KBM-7 (cell line): ENCODE measurements around the gene SIDT1.
"Not testable (repeated sequence)": the region's sequence is repeated elsewhere in the genome, so short reads cannot be mapped to it uniquely, and the experiment has no call there.

Experiments used
- DNase-seq: peaks from one replicate; pipeline ENCODE4 v3.0.0-alpha.2; 2015
- in situ Hi-C: fragments of 300-500 bp; cut with MboI; formaldehyde crosslinking; loops from 2 replicates; pipeline ENCODE4 v1.14.3; 2020; ENCODE audit warnings: low sequenced_read_pairs, low pct_unique_long_range_greater_than_20kb, mixed read lengths

SIDT1 gene

DNA sequence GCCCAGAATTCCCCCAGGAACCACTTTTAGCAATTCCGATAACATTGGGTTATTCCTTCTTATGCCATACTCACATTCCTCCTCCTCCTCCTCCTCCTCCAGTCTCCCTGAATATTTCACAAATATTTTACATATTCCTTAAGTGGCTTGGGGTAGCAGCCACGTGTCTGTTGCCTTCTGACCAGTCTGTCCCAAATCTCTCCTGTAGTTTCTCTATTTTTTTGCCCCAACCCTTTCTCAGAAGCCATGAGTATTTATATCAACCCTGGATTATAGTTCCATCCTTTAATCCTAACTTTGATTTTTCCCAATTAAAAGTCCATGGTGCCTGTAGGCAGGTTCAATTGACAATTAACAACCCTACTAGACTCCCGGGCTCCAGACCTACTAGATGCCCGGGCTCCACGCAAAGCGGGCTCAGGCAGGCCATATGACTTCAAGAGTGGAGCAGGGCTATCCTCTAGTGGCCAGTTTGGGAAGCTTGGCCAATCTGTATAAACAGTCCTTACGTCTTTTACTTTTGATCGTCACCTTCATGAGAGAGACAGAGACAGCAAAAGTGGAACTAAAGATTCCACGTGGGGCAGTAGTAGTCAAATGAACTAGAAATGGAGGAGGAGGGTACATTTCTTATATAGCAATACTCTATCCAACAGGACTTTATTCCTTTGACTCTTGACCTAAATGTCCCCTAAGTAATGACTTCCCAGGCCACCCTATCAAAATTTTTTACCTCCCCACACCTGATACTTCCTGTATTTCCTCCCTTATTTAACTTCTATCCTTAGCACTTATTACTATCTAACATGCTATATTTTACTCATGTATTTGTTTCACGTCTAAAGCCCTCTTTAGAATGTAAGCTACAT is 94.4 kb downstream of the SIDT1 start:
- DNase-seq, result peak; percentile 87
- in situ Hi-C loops, result no loop called here

DNA sequence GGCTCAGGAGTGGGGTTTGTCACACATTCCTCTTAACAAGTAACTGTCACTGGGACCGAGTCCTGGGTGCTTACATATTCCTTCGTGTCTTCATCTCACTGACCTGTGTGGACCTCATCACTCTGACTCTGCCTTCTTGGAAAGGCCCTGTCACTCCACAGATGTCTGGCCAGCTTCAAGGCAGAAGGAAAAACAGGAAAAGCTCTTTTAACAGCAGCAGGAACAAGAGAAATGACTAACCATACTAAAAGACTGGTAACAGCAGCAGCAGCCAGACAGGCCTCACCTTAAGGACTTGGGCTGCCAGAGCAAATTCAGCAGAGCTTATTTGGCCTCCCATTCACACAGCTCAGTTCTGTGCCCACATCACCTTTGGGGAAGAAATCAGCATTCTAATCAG is 96.0 kb downstream of the SIDT1 start:
- no peak for DNase-seq
- in situ Hi-C loops, result no loop called here

DNA sequence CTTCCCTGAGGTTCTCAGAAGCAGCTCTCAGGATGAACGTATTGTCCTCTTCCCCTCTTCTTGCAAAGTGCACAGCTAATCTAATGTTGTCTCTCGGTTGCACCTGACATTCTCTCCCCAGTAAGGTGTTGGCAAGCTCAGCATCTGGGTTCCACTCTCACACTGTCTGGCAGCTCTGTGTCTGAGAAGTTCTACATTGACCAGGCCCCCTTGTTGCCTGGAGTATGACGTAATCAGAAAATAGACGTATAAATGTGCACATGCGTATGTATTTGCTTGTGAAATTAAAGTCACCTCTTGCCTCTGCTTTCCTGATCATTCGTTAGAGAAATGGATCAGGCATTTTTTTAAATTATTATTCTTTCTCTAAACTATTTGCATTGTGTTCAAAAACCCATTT is 96.4 kb downstream of the SIDT1 start:
- in situ Hi-C loops, result no loop called here
- no peak for DNase-seq

DNA sequence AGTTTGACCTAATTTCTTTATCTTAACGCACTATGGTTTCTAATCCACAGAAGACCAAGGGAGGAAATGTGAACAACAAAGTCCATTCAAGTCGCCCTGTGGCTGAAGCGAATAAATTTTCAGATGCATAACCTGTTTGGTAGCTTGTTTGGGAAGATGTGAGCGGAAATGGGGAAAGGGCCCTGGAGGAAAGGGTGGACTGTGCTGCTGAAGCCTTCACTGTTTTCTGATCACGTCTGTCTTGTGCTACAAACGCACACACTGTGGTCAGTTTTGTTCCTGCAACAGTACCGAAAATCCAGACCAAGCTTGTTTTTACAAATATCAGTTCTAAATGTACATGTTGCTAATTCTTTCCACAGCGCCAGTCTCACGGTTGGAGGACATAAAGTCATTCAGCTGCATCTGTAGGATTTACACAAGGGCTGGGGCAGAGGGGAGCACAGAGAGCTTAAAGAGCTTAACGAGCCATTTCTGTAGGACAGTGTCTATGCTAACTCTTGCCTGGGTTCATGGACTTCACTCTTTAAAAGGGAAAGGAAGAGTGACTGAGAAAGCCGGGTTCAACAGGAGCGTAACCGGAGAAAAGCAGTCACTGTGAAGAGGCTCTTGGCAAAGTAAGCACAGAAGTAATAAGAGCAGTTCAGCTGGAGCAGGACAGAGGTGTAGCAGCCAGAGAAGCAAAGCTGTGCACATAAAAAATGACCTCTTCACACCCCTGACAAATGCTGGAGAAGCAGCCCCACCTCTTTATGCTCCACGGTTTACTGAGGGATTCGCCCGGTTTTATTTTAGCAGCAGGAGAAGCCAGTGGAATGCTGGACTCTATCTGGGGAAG is 97.4 kb downstream of the SIDT1 start:
- in situ Hi-C loops, result no loop called here
- no peak for DNase-seq

DNA sequence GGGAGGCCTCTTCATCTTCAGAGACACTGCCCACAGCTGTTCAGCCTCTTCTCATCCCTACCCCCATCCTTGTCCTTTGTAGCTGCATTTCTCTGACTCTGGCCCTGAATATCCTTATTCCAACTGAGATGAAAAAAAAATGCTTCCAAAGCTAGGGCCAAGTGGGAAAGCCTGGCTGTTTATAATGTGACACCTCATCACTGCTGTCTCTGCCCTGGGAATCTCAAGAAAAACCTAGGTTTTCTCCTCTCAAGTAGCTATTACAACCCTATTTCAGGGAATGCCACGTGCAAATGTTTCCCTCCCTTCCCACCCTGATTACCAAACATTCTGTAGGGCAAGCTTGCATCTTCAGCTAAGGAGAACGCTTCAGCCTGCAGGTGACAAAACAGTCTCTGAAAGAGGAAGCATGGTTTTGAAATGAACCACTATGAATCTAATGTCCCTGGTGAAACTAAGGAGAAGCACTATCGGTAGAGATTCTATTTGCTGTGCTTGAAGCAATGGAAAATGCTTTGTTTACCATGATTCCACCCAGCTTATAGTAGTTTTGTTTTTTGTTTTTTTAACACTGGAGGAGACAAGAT is 98.7 kb downstream of the SIDT1 start:
- in situ Hi-C loops, result no loop called here
- peak; percentile 26 for DNase-seq

DNA sequence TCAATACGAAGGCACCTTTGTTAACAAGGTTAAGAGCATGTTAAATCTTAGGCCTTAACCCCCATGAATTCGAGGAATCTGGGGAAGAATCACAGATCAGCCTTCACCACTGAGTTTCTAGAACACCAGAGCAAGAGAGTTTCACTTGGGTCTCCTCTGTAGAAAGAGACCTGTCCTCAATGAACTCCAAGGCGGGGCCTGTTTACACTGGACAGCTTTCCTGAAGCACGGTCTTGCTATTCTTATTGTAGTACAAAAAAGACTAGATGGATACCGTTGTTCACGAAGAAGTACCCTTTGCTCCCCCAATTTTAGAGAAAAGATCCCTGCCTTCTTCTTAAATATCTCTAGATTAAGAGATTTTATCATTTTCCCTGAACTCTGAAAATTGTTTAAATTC is 99.2 kb downstream of the SIDT1 start:
- in situ Hi-C loops, result no loop called here
- no peak for DNase-seq

DNA sequence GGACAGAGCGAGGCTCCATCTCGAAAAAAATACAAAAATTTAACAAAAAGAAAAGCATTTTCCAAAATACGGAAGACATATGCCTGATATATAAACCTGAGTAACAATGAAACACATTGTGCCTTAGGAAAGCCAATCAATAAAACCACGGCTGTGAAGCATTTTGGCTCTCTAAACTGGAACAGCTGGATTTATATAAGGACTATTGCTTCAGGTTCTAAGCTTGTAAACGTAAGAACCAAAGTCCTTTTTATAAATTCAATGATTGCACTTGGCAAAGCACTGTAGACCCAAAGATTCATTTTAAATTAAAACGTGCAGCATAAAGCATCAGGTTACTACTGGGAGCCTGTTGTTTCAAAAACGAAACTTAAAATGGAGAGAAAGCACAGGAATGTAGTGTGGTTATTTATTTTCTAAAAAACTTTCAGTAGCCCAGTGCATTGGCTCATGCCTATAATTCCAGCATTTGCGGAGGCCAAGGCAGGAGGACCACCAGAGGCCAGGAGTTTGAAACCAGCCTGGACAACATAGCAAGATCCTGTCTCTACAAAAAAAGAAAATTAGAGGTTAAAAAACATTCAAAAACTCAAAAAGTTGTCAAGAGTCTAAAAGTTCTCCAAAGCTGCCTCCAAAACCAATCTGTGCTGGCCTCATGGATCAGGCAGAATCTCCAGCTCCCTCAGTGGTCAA is 102.6 kb downstream of the SIDT1 start:
- no peak for DNase-seq
- in situ Hi-C loops, result no loop called here

DNA sequence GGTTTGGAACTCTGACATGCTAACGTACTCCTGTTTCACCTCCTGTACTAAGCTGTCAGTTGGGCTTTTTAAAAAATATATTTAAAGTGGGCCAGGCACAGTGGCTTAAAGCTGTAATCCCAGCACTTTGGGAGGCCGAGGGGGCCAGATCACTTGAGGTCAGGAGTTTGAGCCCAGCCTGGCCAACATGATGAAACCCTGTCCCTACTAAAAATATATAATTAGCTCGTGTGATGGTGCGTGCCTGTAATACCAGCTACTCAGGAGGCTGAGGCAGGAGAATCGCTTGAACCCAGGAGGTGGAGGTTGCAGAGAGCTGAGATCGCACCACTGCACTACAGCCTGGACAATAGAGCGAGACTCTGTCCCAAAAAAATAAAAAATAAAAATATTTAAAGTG is 103.7 kb downstream of the SIDT1 start:
- DNase-seq, in situ Hi-C loops: not testable (repeated sequence)

DNA sequence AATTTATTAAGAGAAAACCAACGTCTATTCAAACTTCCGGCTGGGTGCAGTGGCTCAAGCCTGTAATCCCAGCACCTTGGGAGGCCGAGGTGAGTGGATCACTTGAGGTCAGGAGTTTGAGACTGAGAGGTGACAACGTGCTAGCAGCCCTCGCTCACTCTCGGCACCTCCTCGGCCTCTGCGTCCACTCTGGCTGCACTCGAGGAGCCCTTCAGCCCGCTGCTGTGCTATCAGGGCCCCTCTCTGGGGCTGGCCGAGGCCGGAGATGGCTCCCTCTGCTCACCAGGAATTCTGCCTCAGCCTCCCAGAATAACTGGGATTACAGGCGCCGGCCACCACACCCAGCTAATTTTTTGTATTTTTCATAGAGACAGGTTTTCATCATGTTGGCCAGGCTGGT is 105.4 kb downstream of the SIDT1 start:
- DNase-seq, result no peak
- in situ Hi-C loops, result no loop called here

DNA sequence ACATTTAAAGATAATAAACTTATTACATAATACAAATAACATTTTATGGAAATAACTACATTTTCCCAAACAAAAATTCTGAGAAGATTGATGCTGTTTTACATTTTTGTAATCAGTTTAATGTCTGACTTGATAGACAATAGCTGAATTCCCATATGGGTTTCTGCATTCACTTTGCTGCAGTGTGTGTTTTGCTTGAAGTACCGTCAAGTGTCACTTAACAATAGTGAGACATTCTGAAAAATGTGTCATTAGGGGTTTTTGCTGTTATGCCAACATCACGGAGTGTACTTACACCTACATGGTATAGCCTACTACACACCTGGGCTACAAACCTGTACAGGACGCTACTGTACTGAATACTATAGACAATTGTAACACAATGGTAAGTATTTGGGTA is 106.6 kb downstream of the SIDT1 start:
- in situ Hi-C loops, result no loop called here

DNA sequence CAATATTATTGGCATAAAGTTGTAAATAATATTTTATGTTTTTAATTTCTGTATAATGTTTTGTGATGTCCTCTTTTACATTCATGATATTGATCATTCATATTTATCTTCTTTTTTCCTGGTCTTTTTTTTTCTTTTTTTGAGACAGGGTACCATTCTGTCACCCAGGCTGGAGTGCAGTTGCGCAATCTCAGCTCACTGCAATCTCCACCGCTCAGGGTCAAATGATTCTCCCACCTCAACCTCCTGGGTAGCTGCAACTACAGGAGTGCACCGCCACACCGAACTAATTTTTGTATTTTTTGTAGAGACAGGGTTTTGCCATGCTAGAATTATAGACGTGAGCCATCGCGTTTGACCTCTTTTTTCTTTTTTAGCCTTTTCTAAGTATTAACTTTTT is 111.2 kb downstream of the SIDT1 start:
- in situ Hi-C loops, result no loop called here
- DNase-seq, result no peak

More for the DNA sequence above, 106.6 kb downstream of the SIDT1 start:
- DNase-seq, result no peak

DNA sequence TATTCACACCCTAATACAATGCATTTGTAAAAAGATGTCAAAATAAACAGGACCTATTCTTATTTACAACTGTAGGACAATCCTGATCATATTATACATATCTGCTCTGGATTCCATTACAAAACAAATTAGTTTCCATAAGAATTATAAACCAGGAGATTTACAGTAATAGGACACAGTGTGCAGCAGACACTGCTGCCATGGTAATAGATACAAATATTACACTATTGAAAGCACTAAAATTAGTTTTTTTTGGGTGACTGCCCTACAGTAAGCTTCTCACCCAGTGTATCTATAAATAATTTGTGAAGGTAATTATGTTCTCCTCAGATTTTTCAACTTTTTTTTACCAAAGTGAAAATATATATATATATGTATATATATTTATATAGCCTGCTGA is 116.2 kb downstream of the SIDT1 start:
- in situ Hi-C loops, result no loop called here
- DNase-seq, result no peak

DNA sequence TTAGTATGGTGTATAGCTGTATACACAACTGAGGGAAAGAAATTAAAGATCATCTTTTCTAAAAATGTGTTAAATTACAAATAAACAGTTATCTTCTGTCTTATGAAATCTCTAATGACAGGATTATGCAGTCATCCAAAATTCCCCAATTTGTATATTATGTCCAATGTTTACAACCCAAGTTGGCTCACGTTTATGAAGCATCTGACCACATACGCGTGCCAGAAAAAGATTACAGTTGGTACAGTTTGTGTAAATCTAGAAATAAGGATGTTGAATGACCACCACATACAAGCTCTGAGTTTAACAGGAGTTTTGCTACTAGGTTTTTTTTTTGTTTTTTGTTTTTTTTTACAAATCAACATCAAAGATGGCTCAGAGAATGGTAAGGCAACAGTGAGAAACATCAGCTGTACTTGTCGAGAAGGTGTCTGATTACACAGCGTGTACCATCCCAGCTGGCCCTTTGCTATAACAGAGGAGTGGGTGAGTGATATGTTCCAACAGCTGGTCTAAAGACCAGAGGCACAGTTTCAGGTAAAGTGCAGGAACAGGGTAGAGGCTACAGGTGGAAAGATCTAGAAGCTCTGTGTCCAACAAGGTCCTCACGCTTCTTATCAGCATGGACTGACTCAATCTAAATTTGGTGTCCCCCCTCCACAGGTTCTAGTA is 117.0 kb downstream of the SIDT1 start:
- DNase-seq, result no peak
- in situ Hi-C loops, result no loop called here

DNA sequence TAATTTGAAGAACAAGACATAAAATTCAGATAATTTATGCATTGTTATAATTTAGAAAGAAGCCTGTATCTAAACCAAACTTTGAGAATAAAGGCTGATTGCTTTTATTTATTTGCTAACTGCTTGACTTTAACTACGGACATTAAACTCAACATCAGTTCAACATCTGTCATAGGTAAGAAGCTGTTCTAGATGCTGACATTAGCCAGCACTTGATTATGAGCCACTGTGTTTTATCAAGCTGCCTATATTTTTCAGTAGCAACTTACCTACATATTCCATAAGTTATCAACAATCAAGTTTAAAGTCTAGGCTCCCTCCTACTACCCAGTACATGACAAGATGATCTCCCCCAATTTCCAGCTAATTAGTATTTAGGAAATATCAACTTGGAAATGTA is 122.0 kb downstream of the SIDT1 start:
- DNase-seq, result no peak
- in situ Hi-C loops, result no loop called here

DNA sequence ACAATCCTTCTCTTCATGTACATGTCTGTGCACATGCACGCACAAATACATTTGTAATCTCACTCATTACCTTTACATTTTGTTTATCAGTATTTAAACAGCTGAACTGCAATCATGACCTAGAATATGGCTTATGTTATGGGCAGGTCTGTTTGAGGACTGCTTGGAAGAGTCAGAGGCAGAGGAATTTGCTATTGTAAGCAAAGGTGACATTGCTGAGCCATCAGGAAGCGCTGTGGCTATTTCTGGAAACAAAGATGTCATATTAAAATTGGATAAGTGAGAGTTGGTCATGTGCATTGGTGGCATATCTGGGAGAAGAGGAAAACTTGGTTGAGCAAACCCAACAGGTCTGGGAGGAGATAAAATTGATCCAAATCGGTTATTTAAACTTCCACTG is 122.5 kb downstream of the SIDT1 start:
- in situ Hi-C loops, result no loop called here
- DNase-seq, result no peak

DNA sequence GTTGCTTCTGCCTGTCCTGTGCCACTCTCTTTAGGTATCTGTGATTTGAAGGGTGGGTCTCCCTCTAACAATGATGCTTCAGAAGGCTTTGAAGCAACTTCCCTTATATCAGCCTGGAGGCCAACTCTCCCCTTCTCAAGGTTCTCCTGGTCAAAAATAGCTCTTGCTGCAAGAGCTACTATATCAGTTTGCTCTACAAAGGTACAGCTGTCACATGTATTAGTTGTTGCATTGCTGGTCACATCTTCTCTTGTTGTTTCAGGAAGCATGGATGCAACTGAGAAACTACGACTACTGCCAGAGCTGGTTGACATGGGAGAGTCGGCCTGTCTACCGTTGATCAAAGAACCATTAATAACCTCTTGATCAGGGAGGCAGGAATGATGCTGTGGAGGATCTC is 125.8 kb downstream of the SIDT1 start:
- no peak for DNase-seq
- in situ Hi-C loops, result no loop called here

DNA sequence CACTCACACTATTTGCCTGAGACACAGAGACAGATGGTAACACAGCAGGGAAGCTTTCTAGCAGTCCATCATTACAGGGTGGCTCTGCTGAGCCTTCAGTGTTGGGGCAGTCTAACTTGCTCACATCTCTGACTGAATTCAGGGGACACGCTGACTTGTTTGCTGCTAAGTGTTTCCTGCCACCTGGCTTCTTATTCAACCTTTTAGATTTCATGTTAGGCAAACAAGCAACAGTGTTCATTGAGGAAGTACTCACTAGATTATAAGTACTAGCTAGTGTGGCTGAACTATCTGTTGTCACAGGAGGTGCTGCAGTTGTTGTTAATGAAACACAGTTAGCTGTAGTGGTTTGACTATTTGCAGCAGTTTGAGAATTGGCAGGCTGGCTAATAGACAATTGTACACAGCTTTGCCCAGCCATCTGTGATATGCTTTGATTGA is 126.8 kb downstream of the SIDT1 start:
- no peak for DNase-seq
- in situ Hi-C loops, result no loop called here

DNA sequence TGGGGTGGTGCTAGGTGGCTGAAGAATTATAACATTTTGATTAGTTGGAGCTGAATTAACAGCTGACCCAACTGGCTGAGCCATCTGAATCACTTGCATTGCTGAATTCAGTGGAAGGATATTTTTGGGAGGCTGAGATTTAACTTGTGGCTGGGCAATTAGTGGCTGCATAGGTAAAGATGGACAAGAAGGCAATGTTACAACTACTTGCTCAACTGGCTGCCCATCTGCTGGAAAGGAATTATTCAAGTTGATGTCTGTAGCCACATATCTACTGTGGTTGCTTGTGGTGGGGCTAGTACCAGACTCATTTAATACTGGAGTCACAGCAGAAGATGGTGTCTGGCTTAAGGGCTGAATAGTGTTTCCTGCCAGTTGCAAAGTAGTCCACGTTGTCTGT is 127.6 kb downstream of the SIDT1 start:
- no peak for DNase-seq
- in situ Hi-C loops, result no loop called here

DNA sequence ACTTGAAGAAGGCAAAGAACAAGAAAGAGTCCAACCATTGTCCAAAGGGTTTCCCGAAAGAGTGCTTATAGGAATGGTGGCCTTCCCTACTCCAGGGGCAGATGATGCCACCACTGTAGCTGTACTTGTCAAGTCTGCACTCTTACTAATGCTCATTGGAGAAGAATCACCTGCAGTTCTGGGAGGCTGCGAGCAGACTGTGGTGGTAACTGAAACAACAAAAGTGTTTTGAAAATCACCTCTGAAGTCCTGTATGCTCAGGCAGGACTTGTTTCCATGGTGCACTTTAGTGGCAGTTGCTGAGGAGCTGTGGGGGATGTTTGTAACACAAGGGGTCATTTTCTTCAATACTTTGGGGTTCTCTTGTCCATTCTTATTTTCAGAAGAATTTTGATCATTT is 128.1 kb downstream of the SIDT1 start:
- DNase-seq, result no peak
- in situ Hi-C loops, result no loop called here
